Measurements from ENCODE around the gene FAM89A. TPM values are rescaled to one million over a fixed set of nuclear protein-coding genes. Genes with fewer than 3 reads are reported as not detected.

Gene FAM89A
- total and polyA plus RNA-seq, 2 of the 13 experiments (the other 11 are each of a cell fraction or from before 2014, with no cell fraction given): 0.35 to 0.44 TPM

- TF ChIP-seq, protein P1, sequence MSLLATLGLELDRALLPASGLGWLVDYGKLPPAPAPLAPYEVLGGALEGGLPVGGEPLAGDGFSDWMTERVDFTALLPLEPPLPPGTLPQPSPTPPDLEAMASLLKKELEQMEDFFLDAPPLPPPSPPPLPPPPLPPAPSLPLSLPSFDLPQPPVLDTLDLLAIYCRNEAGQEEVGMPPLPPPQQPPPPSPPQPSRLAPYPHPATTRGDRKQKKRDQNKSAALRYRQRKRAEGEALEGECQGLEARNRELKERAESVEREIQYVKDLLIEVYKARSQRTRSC (CRISPR knock-in tag; IDR thresholded peaks at IDR 0.05; ENCODE audit: low read depth): no peak
- peak; percentile 82; the same call in 1 of the 2 replicates for TF ChIP-seq ZNF777 (CRISPR knock-in tag; IDR thresholded peaks at IDR 0.05)
- no peak for TF ChIP-seq SP5 (CRISPR knock-in tag; IDR thresholded peaks at IDR 0.05; ENCODE audit: borderline replicate concordance, low read depth)
- no peak for TF ChIP-seq ZFP1 (CRISPR knock-in tag; IDR thresholded peaks at IDR 0.05)
- TF ChIP-seq HNRNPLL (IDR thresholded peaks at IDR 0.05; ENCODE audit: low read depth, low read length, poor library complexity, severe bottlenecking): peak; percentile 12
Observed at GRCh38 chr1:231039161-231040018, 664 bp downstream of the FAM89A start (continued).

- Histone ChIP-seq H3K4me2 (ENCODE audit: low read depth, low read length) (no peak overlapping the region), H4K20me1 (ENCODE audit: insufficient read depth, low read length) (no peaks in the 10 kb centered on the region), H3K27ac (ENCODE audit: extremely low read length, insufficient read depth, low read length) (no peak overlapping the region), H3K27me3 (ENCODE audit: control insufficient read depth in 1 of 2, insufficient read depth in 2 of 2, low read length in 2 of 2) (peaks cover 7 to 43% of the 10 kb centered on the region in 2 experiments), H3K4me3 (replicated peaks in 1 of 3; ENCODE audit: insufficient read depth in 1 of 3, low read depth in 2 of 3, low read length in 3 of 3) (no peak overlapping the region), H3K79me2 (ENCODE audit: insufficient read depth, low read length) (no peaks in the 10 kb centered on the region), H3K36me3 (replicated peaks in 1 of 2; ENCODE audit: control insufficient read depth in 1 of 2, insufficient read depth in 2 of 2, low read length in 2 of 2) (no peaks in the 10 kb centered on the region), H3K4me1 (ENCODE audit: insufficient read depth, low read length) (peaks cover 18% of the 10 kb centered on the region), H3K9me3 (ENCODE audit: low read length) (no peaks in the 10 kb centered on the region), H3K9ac (ENCODE audit: insufficient read depth, low read depth, low read length) (no peak overlapping the region), H2AFZ (ENCODE audit: low read length) (no peak overlapping the region)
- ChIA-PET POLR2A (no interaction called here), CTCF (ENCODE audit: low intra/inter-chr PET ratio, low total read pairs) (no interaction called here)
- TF ChIP-seq, protein P2, sequence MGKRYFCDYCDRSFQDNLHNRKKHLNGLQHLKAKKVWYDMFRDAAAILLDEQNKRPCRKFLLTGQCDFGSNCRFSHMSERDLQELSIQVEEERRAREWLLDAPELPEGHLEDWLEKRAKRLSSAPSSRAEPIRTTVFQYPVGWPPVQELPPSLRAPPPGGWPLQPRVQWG (CRISPR knock-in tag; IDR thresholded peaks at IDR 0.05; ENCODE audit: borderline replicate concordance, low read depth): no peak
- TF ChIP-seq ZSCAN5A (CRISPR knock-in tag; IDR thresholded peaks at IDR 0.05; ENCODE audit: borderline replicate concordance) (no peak), XRCC5 (optimal IDR thresholded peaks at IDR 0.05; ENCODE audit: low read length) (no peak), ISX (CRISPR knock-in tag; conservative IDR thresholded peaks at IDR 0.05) (no peak), ATAD3A (CRISPR knock-in tag; IDR thresholded peaks at IDR 0.05) (no peak), SCMH1 (CRISPR knock-in tag; IDR thresholded peaks at IDR 0.05; ENCODE audit: borderline replicate concordance) (no peak), ARNT (IDR thresholded peaks at IDR 0.05) (no peak), ZNF510 (CRISPR knock-in tag; IDR thresholded peaks at IDR 0.05; ENCODE audit: low read depth) (no peak), TGIF2 (CRISPR knock-in tag; IDR thresholded peaks at IDR 0.05) (no peak)
- DNase-seq (ENCODE audit: low spot score) (no peak), ATAC-seq (no peak), FAIRE-seq (no peak)
- no TSS peak for BruUV-seq (replicated peaks)
- WGBS (ENCODE audit: low lambda C conversion rate): 68% methylated on average over 13 of the region's 13 CpGs
- intact Hi-C loops (cut with micrococcal nuclease; ENCODE audit: unreplicated experiment): no loop called here
- in situ Hi-C loops (cut with HindIII; ENCODE audit: extremely low pct_ligation_motif_present, low pct_unique_long_range_greater_than_20kb): no loop called here
Observed at GRCh38 chr1:231037585-231038517, 2.2 kb downstream of the FAM89A start.

Measured in HepG2 (cell line).